GM10847 (cell line): Measurements from ENCODE around the gene SRRD.

Source experiments
- POLR2A ChIP-seq: IDR thresholded peaks from 2 replicates; pipeline ENCODE4 v1.6.1; 2011; ENCODE audit not compliant: insufficient read length; ENCODE audit errors: extremely low read depth

The SRRD gene

DNA sequence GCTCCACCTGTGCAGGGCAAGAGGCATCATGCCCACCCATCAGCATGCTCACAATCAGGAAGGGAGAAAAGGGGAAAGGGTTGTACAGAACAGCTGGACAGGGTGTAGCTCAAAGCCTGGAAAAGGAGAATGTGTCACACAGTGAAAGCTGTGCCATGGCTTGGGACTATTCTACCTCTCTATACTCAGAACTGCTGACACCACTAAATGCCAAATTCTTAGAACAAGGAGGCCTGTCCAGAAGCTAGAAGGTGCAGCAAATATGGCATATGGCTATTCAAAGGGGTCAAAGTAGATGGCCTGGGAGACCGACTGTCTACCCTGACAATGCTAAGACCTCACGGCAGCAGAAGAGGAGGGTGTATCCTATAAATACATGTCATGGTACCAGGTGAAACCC lies 12.9 kb upstream of the SRRD start:
- no peak for TF ChIP-seq POLR2A

DNA sequence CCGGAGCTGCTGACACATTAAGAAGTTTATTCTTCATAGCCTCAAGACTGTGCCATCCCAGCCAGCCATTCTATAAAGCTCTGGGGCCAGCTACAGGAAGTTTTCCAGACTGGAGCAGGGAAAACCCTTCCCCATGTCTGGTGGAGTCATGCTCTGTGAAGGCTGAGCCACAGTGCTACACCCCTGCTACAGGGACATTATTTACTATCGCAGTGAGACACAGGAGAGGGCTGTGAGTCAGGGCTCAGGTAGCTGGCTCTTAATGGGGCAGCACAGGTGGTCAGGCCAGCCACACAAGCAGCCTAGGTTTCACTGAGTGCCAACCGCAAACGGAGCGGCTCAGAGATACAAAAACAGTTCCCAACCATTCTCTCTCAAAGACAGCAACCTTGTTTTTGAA lies 12.2 kb upstream of the SRRD start:
- no peak for TF ChIP-seq POLR2A

DNA sequence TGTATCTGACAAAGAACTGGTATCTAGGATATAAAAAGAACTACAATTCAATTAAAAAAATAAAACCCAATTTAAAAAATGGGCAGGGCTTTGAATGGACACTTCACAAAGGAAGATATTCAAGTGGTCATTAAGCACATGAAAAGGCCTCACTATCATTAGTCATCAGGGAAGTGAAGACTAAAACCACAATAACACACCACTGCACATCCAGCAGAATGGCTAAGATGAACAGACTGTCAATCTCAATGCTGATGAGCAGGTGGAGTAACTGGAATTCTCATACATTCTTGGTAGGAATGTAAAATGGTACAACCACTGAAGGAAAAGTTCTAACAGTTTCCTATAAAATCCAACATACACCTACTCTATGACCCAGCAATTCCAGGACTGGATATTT lies 9.0 kb upstream of the SRRD start:
- no peak for TF ChIP-seq POLR2A

DNA sequence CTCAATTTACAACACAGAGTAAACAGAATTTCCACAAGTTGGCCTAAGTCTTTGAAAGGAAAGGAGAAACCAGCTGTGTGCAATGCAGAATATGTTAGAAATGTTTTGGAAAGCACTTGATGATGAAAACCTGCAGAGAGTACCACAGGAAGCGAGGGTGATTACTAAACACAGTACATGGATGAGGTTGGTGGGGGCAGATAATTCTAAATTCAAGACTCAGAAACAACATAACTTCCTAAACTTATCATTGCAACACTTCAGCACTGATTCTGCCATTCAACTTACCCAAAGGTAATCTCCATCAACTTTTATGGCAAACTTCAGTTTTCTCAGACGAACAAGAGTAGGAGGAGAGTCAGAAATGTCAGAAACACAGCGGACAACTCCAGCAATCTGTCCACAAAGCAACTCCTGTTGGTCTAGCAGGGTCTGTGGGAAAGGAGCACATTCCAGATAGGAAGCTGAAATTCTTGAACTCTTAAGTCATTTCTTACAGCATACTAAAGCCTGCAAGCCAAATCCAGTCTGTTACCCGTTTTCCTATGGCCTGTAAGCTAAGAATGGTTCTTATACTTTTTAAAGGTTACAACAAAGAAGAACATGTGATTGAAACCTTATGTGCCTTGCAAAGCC lies 6.9 kb upstream of the SRRD start:
- TF ChIP-seq POLR2A: no peak

DNA sequence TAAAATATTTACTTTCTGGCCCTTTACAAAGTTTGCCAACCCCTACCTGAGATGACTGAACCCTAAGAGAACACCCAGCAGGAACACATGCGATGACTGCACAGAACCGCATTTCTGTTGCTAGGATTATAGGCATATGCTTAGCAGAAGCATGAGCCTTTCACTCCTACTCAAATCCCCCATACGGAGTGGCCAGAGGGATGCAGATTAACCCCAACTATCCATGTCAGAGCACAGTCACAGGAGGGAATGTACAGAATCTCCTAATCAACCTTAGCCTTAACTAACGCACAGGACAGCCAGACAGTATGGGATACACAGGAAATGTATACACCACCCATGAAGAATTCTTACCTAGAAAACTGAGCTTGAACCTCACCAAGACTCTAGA lies 6.3 kb upstream of the SRRD start:
- no peak for TF ChIP-seq POLR2A

DNA sequence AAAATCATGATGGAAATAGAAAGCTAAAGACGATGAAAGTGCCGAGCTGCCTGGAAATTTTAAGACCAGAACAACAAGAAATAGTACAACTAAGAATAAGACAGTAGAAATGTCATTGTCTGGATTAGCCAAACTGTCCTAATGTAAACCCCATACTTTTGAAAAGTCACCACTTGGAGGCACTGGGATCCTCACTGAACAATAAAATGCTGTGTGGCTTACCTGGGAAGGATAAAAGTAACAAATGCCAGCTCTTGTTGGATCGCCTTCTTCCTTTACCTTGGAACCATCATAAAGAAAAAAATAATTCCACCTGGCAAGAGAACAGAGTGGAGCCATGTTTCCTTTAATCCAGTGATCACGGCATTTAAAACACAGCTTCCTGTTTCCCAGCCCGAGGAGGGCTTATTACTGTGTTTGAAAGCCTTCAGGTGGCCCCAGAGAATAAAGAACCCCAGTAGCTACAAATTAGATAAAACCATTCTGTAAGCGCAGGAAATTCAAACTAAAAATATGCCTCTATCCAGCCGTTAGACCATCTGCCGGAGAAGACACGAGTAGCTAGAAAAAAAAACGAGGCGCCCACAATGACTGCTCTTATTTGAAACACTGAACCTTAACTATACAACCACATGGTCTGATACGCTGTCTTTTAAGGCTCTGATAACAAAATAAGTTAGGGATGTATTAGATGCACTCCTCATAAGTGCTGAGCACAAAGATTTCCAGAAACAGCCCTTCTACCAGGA lies 4.5 kb upstream of the SRRD start:
- no peak for TF ChIP-seq POLR2A

DNA sequence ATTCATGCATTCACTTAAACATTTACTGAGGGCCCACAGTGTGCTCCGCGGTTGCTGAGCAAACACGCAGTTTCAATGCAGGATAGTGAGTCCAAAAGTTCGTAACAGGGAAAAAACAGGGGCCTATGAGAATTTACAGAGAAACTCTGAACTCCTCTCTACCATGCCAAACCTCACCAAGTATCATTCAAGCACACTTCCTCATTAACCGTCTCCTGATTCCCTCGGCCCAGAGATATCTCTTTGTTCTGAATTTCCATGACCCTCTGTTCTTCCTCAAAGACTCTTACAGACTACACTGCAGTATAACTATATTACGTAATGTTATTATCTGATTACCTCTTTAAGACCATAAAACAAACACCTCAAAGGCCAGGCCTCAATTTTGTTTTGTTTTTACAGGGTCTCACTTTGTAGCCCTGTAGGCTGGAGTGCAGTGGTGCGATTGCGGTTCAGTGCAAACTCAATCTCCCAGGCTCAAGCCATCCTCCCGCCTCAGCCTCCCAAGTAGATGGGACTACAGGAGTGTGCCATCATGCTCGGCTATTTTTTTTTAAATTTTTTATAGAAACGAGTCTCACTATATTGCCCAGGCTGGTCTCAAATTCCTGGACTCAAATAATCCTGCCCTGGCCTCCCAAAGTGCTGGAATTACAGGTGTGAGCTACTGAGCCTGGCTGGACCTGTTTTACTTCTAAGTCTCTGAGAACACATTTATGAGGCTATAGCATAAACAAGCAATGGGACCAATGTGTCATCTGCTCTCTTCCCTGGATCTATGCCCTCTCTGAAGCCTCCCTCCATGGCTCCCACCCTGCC lies 3.7 kb upstream of the SRRD start:
- TF ChIP-seq POLR2A: no peak

DNA sequence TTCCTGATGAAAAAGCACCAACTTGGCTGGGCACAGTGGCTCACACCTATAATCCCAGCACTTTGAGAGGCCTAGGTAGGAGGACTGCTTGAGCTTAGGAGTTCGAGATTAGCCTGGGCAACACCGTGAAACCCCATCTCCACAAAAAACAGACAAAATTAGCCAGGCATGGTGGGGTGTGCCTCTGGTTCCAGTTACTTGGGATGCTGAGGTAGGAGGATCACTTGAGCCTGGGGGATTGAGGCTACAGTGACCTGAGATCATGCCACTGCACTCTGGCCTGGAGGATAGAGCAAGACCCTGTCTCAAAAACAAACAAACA lies 3.1 kb upstream of the SRRD start:
- TF ChIP-seq POLR2A: no peak

DNA sequence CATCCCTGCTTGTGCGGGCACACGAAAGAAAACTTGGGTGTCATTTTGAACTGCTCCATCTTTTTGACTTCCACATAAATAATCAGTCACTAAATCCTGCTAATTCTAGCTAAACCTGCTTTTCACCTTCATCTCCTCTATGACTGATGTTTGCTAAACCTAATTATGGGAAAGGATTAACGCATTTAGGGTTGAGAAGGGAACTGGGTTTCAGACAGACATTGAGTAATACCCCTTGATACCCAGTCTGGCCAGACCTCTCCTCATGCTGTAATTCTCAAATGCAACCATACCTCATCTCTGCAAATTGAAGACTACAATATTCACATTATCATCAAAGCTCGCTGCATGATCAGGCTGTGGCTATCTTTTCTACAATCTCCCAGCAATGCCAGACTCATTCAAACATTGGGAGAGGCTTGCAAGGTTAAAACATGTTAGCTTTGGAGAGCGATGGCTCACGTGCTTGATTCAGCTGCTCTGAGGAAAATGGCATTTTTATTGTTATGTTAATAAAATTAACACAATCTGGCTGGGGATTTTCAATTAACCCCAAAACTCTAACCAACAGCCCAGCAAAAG lies 2.5 kb upstream of the SRRD start:
- no peak for TF ChIP-seq POLR2A

DNA sequence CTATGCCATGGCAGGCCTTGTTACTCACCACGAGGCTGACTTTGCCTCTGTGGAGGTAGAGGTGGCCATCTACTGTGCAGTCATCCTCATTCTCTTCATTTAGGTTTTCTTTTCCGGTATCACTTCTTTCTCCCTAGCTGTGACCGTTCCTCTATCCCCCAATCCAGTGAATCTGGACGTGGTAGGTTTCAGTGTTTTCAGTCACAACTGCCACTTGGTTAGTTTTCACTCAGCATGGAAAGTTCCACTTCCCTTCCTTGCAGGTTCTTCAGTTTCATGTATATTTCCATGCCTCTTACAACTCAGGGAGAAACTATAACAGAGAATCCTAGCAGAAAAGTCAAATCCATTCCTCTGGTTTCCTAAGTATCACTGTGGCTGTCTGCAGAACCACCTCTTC lies 2.0 kb upstream of the SRRD start:
- TF ChIP-seq POLR2A: no peak

DNA sequence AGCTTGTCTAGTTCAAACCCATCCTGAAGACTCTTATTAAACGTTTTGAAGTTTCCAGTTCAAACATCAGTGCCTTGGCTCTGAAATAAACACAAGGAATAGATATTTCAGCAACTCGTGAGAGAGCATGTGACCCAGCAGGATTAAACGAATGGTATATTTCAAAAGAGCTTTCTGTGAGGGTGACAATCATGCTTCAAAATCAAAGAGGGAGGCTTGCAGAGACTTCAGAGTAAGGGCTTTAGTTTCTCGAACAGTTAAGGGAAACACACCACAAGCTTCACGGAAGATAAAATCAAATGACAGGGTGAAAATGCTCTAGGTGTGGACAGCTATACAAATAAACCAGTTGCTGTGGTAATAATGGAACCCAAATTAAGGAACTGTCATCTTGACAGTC lies 1.5 kb upstream of the SRRD start:
- no peak for TF ChIP-seq POLR2A

DNA sequence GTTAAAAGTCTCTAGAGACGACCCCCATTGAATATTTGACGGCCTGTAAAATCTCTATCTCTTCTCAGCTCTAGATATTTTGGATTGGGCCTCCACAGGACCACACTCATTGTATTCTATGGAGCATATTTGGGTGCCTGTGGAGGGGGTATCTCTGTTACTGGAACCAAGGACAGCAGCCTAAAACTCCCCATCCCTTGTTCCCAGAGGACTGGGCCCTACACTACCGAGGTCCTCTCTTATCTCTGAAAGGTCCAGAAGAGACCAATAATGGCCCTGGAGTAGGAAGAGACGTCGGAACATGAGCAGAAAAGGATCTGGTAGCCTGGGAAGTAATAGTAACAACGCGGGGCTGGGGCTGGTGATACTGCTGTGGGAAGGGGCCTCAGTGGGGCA lies 636 bp upstream of the SRRD start:
- TF ChIP-seq POLR2A: no peak

DNA sequence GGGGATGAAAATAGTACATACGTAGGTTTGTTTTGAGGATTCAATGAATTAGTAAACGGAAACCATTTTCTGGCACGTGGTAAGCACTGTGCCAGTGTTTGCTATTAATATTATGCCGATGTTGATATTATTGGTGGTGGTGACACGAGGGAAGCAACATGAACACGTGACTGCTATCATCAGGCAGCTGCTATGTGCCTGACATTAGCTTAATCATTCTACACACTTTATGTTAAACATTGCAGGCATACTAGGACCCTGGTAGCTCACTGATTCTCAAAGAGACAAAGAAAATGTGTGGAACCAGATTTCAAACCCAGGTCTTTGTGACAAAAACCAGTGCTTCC lies 656 bp downstream of the SRRD start:
- no peak for TF ChIP-seq POLR2A

DNA sequence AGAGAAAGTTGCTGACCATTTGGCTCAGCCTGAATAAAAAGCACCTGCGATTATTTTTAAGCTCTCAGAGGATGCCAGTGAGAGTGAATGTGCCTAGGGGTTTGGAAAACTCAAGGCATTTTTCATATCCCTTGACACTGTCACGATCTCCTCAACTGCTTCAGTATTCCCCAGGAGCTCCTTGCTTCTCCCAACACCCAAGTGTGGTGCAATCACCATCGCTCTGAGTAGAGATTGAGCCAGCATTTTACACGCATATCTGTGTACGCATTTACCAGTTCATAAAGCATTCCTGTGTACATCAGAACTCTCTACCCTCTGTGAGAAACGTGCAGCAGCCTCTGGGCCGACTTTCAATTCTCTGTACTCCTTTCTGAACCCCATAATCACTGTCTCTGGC lies 1.3 kb downstream of the SRRD start:
- no peak for TF ChIP-seq POLR2A

DNA sequence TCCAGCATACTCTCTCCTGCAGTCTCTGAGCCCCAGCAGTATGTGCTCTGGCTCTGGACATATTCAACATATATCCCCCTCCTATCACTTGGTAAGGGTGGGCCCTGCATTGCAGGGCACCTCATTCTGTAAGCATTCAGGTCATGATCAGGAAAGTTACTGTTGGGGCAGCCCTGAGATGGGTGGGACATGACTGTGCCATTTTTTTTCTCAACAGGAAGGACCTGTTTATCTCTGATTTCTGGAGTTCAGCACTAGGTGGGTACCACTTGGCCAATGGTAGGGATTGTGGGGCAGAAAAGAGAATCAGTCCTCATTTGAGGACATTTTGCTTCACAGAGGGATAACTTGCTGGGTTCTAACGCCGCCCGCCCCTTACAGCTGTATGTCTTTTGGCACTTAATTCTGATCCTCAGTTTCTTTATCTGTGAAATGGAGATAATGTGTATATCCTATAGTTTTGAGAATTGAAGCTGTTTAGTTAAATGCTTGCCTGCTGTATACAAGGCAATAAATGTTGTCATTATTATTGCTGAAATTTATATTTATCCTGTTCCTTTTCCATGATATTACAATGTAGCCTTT lies 2.2 kb downstream of the SRRD start:
- no peak for TF ChIP-seq POLR2A

DNA sequence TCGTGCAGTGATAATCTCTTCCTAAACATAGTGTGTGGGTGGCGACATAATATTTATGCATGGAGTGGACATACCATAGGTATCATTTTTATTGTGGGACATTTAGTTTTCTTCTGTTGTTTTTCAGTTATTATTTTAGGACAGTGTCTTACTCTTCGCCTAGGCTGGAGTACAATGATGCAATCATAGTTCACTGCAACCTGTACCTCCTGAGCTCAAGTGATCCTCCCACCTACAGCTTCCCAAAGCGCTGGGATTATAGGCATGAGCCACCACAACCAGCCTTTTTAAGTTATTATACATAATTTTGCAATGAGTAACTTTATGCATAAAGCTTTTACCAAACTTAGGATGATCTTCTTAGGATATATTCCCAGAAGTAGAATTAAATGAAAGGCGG lies 2.7 kb downstream of the SRRD start:
- no peak for TF ChIP-seq POLR2A

DNA sequence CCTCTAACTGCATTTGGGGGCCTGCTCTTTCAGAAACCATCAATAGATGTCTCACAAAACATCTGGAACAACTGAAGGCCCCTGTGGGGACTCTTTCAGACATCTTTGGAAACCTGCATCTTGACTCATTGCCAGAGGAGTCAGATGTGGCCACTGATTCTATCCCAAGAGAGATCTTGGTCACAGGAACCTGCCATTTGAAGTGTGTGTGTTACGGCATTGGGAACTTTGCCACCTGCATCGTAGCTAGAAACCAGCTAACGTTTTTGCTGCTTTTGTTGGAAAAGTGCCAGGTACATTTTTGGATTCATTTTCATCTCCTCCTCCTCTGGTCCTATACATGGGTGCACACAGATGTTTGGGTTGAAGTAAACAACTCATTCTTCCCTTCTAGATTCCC lies 4.3 kb downstream of the SRRD start:
- TF ChIP-seq POLR2A: no peak
